HG02763 (cell line): ENCODE results near the gene CMIP.
"Not testable (repeated sequence)": the region's sequence is repeated elsewhere in the genome, so short reads cannot be mapped to it uniquely, and the experiment has no call there.

ENCODE experiments used
- ATAC-seq: cut with Tn5 transposase; IDR thresholded peaks from one replicate; pipeline ENCODE4 v1.9.1; 2021; ENCODE audit warnings: mild to moderate bottlenecking, moderate library complexity; ENCODE audit not compliant: unreplicated experiment

CMIP gene

GRCh38 chr16:81421126-81421525 lies 23.5 kb upstream of the CMIP start:
- ATAC-seq = no peak

GRCh38 chr16:81421536-81421935 lies 23.1 kb upstream of the CMIP start:
- ATAC-seq = no peak

DNA sequence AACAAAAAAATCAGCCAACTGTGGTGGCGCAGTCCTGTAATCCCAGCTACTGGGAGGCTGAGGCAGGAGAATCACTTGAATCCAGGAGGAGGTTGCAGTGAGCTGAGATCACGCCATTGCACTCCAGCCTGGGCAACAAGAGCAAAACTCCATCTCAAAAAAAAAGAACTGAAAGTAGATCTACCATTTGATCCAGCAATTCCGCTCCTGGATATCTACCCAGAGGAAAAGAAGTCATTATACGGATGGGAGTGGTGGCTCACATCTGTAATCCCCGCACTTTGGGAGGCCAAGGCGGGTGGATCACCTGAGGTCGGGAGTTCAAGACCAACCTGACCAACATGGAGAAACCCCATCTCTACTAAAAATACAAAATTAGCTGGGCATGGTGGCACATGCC lies 22.5 kb upstream of the CMIP start:
- ATAC-seq = not testable (repeated sequence)

DNA sequence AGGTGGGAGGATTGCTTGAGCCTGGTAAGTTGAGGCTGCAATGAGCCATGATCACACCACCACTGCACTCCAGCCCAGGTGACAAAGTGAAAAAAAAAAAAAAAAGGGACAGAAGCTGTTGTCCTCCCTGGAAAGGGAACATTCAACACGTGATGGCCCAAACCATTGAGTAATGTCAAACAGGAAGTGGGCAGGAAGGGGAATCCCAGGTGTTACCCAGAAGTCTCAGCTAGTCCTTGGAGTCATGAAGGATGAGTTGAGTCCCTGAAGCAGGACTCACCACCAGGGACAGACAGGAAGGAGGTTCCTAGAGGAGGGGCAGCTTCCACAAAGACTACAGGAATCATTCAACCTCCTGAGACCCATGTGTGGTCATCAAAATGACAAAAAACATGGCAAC lies 19.8 kb upstream of the CMIP start:
- no peak for ATAC-seq

DNA sequence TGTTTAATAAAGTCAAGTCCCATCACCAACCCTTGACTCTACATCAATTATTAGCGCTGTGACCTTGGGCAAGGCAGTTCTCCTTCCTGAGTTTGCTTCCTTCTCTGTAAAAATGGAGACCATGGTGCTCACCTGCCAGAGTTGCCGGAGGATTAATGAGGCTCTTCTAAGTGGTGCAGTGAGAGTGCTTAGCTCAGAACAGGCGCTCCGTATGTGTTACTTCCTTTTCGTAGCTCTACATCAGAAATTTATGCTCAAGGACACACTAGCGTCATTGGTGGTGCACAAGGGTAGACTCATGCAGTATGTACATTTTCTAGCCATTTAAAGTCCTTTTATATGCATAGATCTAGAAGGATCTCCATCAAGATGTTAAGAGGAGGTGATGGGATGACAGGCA lies 17.4 kb upstream of the CMIP start:
- no peak for ATAC-seq

GRCh38 chr16:81429045-81429521 lies 15.5 kb upstream of the CMIP start:
- ATAC-seq = no peak

DNA sequence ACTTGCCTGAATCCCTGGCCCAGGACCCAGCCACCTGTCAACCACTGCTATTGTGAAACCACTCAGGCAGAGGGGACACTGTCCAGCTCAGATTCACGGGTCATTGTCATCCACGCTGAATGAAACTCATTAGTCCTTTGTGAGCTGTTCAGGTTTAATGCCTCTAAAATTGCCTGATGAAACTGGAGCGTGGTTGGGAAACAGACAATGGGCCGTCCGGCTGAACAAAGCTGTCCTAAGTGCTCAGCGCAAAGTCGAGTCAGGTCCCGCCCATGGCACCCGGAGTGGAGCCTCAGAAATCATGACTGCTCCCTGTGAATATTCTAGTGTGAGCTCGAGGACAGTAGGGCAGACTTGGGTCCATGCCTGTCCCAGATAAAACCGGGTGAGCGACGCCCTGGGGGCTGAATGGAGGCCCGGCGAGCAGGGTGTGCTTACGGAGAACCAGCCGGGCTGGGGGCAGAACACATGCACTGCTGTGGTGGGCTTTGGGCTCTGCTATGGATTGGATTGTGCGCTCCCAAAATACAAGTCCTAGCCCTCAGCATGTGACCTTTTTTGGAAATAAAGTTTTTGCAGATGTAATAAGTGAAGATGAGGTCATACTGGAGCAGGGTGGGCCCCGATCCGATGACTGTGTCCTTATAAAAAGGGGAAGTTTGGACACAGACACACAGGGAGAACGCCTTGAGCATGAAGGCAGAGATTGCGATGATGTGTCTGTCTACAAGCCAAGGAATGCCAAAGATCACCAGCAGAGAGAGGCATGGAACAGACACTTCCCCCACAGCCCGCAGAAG lies 12.9 kb upstream of the CMIP start:
- ATAC-seq = no peak

DNA sequence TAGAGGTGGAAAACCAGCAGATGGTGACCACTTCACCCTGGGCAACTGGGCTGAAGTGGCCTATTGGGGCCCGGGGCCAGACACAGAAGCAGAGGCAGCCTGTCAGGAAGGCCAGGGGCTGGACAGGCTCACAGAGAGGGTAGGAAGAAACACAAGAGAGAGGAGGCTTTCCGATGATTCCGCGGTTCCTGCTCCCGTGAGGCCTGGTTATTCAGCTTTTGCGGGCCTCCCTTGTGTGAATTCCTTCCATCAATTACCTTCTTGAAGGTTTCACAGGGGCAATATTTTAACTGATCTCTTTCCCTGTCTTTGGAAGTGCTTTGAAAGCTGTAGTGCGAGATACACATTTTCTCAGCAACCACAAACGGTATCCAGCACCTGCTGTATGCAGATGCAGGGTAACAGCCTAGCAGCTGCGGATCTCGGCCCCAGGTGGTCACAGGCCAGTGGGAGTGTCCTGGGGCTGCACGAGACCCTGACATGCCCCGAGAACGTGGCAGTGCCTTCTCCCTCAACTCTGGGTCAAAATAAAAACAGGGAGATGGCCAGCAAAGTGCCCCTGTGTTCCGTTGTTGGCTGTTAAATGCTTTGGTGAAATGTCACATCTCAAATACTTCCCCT lies 11.6 kb upstream of the CMIP start:
- no peak for ATAC-seq

GRCh38 chr16:81435103-81435502 lies 9.5 kb upstream of the CMIP start:
- no peak for ATAC-seq

DNA sequence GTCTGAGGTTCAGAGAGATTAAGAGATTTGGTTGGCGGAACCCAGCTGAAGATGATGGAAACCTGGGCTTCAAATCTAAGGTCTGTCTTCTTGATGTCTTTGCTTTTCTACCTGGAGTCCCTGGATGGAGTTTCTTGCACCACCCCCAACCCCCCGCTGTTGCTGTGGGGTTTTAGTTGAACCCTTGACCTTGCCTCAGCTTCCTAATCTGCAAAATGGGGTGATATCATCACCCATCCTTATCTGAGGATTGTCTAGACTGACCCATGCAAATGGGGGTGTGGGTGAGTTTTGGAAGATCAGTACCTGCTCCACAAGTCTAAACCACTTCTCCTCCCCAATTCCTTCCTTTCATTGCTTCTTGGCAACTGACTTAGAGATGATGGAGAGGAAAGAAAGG lies 9.0 kb upstream of the CMIP start:
- ATAC-seq = no peak

DNA sequence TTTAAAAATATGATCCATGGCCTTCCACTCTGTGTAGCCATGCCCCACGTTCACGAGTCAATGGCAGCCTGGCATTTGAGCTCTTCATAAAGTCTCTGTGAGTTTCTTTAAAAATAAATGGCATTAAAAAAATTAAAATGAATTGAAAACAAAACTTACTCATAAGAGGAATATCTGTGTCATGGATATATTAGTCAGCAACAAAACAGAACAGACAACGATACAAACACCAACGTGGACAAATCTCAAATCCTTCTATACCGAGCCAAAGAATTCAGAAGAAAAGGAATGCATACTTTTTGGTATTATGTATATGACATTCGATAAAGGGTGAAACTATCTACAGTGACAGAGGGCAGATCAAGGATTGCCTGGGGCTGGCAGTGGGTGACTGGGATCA lies 8.2 kb upstream of the CMIP start:
- no peak for ATAC-seq

GRCh38 chr16:81437865-81438264 lies 6.7 kb upstream of the CMIP start:
- ATAC-seq = no peak

DNA sequence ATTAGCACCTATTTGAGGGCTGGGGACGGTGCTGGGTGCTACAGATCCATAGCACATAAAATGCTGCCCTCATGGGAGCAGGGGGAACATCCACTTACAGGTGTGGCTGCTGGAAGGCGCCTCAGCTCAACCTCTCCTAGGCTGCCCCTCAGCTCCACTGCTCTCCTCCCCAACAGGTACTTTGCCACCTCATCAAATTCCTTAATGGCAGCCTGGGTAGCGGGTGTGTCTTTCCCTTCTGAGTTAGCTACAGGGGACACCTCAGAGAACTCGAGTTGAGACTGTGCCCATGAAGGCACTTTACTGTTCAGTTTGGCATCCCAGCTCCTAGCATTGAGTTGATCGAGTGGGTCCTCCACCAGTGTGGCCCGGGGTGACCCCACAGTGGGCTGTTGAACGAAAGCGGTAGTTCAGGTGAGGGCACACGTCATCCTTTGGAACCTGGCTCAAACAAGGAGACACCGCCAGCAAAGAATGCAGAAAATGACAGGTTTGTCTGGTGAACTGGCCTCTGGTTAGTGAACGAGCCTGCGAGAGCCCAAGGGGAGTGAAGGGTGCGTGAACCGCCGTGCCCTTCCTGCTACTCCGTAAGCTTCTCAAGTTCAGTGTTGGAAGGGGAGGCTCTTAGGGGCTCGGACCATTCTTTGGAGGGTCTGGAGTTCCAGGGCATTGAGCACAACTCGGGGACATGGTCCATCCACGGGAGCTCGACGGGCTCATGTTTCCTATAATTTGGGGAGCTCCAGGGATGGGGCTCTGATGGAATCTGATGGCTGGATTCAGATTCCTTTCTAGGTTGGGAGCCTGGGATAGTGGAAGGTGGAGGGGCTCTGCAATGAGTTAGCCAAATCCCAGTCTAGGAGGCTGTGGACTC lies 3.5 kb upstream of the CMIP start:
- ATAC-seq = no peak

DNA sequence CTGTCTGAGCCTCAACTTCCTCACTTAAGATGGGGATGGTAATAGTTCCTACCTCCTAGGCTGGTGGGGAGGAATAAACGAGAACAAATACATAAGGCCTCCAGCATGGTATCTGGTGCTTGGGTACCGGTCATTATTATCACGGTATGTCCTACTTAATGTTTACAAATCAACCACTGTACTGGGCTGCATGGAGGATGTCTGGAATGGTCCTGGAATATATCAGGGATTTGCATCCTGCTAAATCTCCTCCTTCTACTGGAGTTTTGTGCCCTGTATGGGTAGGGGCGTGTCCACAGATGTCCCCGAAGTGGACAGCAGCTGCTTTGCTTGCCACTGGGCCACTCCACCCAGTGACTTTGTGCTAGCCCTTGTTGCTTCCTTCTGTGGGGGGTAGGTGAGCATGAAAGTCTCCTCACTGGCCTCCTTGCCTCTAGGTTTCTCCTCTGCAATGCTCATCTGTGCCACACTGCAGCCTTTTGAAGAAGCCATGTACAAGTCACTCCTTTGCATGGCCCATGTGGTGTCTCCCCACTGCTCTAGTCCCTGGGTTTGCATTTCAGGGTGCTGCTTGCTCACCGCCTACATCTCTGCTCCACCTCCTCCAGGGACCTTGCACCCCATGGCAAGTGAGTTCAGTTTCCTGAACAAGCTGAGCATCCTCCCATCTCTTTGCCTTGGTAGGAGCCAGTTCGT lies 2.2 kb upstream of the CMIP start:
- no peak for ATAC-seq

GRCh38 chr16:81442916-81443687 lies 1.5 kb upstream of the CMIP start:
- ATAC-seq = no peak

DNA sequence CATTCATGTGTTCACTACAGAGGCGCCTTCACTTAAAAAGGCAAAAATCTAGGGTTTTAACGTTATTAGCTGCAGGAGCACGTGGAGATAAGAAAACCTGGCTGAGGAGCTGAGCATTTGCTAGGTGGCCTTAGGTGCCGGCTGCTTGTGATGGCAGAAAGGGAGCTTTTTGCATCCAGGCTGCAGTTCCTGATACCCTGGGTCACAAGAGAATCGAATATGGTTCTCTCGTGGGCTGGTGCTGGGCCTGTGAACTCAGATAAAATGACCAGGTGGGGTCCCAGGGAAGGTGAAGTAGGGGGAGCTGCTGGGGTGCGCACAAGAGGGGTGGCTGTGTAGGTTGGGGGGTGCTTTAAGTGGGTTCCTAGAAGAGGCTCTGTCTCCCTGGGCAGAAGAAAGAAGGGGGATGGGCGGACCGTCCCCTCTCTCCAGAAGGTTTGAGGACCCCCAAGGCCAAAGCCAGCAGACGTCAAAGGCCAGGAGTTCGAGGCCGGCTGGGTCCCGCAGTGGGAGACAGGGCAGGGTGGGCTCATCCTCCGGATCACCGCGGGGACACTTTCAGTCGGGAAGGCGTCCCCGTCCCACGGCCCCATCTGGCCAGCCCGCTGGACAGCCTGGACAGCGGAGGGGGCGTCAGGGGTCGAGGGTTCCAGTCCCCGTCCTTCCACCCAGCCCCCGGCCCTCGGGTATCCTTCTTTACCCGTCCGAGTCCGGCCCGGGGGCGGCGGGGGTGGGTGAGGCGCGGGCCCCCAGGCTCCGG lies 740 bp upstream of the CMIP start:
- ATAC-seq = no peak

DNA sequence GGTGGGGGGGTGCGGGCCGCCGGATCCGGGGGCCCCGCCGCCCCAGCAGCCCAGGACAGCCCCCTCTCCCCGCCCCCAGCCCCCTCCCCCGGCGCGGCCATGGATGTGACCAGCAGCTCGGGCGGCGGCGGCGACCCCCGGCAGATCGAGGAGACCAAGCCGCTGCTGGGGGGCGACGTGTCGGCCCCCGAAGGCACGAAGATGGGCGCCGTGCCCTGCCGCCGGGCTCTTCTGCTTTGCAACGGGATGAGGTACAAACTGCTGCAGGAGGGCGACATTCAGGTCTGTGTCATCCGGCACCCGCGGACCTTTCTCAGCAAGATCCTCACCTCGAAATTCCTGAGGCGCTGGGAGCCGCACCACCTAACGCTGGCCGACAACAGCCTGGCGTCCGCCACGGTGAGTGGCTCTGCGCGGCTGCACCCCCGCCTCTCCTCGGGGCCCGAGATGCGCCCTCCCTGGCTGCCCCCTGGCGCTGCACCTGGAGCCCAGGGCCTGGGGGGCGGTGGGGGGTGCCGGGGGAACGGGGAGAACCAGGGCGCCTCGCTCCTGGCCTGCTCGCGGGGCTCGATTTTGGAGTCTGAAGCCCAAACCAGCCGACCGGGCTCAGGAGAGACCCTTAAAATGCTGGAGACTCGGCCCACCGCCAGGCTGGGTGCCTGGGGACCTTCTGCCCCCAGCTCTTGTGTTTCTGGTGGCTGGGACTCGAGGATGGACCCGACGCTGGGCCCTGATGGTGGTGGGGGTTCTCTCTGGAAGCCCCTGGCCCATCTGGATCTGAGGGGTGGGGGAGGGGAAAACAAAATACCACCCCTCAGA lies 744 bp downstream of the CMIP start:
- peak; percentile 10 for ATAC-seq
